Measurements from ENCODE around the gene ZIC5. TPM values are rescaled to one million over a fixed set of nuclear protein-coding genes. Genes with fewer than 3 reads are reported as not detected.

ZIC5 gene
- total and polyA plus RNA-seq, 4 donors, result not detected

DNA sequence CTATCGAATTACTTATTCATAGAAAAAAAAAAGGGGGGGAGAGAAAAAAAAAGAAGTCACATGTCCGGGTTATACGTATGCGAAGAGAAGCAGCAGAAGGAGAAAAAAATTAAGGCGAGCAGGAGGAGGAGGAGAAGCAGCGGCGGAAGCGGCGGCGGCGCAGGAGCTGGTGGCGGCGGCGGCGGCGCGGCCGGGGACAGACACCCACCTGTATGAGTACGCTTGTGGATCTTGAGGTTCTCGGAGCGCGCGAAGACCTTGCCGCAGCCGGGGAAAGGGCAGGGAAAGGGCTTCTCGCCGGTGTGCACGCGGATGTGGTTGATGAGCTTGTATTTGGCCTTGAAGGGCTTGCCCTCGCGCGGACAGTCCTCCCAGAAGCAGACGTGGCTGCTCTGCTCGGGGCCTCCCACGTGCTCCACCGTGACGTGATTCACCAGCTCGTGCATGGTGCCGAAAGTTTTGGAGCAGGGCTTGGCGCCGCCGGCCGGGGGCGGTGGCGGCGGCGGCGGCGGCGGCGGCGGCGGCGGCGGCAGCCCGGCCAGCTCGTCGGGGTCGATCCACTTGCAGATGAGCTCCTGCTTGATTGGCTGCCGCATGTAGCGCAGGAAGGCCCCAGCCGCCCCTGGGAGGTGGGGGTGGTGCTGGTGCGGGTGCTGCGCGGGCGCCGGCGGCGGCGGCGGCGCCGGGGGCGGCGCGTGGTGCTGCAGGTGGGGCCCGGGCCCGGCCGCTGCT is 1.5 kb downstream of the ZIC5 start:
- WGBS, 2 donors, result 3% methylated on average over 44 to 79 of the region's 79 CpGs
- no peak for TF ChIP-seq CTCF (IDR thresholded peaks at IDR 0.05; ENCODE audit: control extremely low read depth, extremely low read depth)
- H3K9ac ChIP-seq (ENCODE audit: insufficient read depth in 1 of 2, low read length in 2 of 2), result no peak overlapping the region
- ATAC-seq (ENCODE audit: insufficient read depth, low FRiP score) (no peak), DNase-seq (peak in 1 of 3 donors; percentile 22)
- no peaks in the 10 kb centered on the region for H3K36me3 ChIP-seq (ENCODE audit: control insufficient read depth in 4 of 4, insufficient read depth in 4 of 4, low read length in 4 of 4)
- peaks cover 0 to 27% (median 7%) of the 10 kb centered on the region in 5 donors for H3K4me1 ChIP-seq (ENCODE audit: control insufficient read depth in 5 of 5, insufficient read depth in 5 of 5, low read length in 5 of 5)
- H3K4me3 ChIP-seq, result no peak overlapping the region
- peaks cover 0 to 10% (median 0%) of the 10 kb centered on the region in 4 donors for H3K9me3 ChIP-seq (ENCODE audit: control insufficient read depth in 4 of 4, insufficient read depth in 3 of 4, low read length in 3 of 4)
- H3K27me3 ChIP-seq (ENCODE audit: control insufficient read depth in 3 of 3, insufficient read depth in 3 of 3, low read length in 2 of 3), result peaks cover 16 to 79% (median 75%) of the 10 kb centered on the region in 3 donors
- H3K27ac ChIP-seq (ENCODE audit: low read depth in 1 of 2, low read length in 1 of 2), result no peak overlapping the region

GRCh38 chr13:99969453-99969918 is 2.1 kb downstream of the ZIC5 start:
- ATAC-seq (ENCODE audit: insufficient read depth, low FRiP score) (no peak), DNase-seq (no peak)
- H3K36me3 ChIP-seq (ENCODE audit: control insufficient read depth in 4 of 4, insufficient read depth in 4 of 4, low read length in 4 of 4), result no peaks in the 10 kb centered on the region
- no peak overlapping the region for H3K27ac ChIP-seq (ENCODE audit: low read depth in 1 of 2, low read length in 1 of 2)
- H3K9ac ChIP-seq (ENCODE audit: insufficient read depth in 1 of 2, low read length in 2 of 2), result no peak overlapping the region
- no peak for TF ChIP-seq CTCF (IDR thresholded peaks at IDR 0.05; ENCODE audit: control extremely low read depth, extremely low read depth)
- H3K4me3 ChIP-seq, result no peak overlapping the region
- peaks cover 0 to 10% (median 0%) of the 10 kb centered on the region in 4 donors for H3K9me3 ChIP-seq (ENCODE audit: control insufficient read depth in 4 of 4, insufficient read depth in 3 of 4, low read length in 3 of 4)
- H3K4me1 ChIP-seq (ENCODE audit: control insufficient read depth in 5 of 5, insufficient read depth in 5 of 5, low read length in 5 of 5), result peaks cover 0 to 27% (median 7%) of the 10 kb centered on the region in 5 donors
- 5 to 7% methylated on average over 42 to 52 of the region's 52 CpGs for WGBS, 2 donors
- peaks cover 10 to 76% (median 72%) of the 10 kb centered on the region in 3 donors for H3K27me3 ChIP-seq (ENCODE audit: control insufficient read depth in 3 of 3, insufficient read depth in 3 of 3, low read length in 2 of 3)

- H3K4me3 ChIP-seq, result no peak overlapping the region
- H3K27ac ChIP-seq (ENCODE audit: low read depth in 1 of 2, low read length in 1 of 2), result no peak overlapping the region
- peaks cover 9 to 76% (median 71%) of the 10 kb centered on the region in 3 donors for H3K27me3 ChIP-seq (ENCODE audit: control insufficient read depth in 3 of 3, insufficient read depth in 3 of 3, low read length in 2 of 3)
- H3K9ac ChIP-seq (ENCODE audit: insufficient read depth in 1 of 2, low read length in 2 of 2), result no peak overlapping the region
- 5 to 7% methylated on average over 76 to 81 of the region's 81 CpGs for WGBS, 2 donors
- H3K9me3 ChIP-seq (ENCODE audit: control insufficient read depth in 4 of 4, insufficient read depth in 3 of 4, low read length in 3 of 4), result peaks cover 0 to 10% (median 0%) of the 10 kb centered on the region in 4 donors
- DNase-seq (peak in 1 of 3 donors; percentile 51), ATAC-seq (ENCODE audit: insufficient read depth, low FRiP score) (no peak)
- no peaks in the 10 kb centered on the region for H3K36me3 ChIP-seq (ENCODE audit: control insufficient read depth in 4 of 4, insufficient read depth in 4 of 4, low read length in 4 of 4)
- no peak for TF ChIP-seq CTCF (IDR thresholded peaks at IDR 0.05; ENCODE audit: control extremely low read depth, extremely low read depth)
- H3K4me1 ChIP-seq (ENCODE audit: control insufficient read depth in 5 of 5, insufficient read depth in 5 of 5, low read length in 5 of 5), result peaks cover 0 to 27% (median 7%) of the 10 kb centered on the region in 5 donors
These were observed 2.8 kb downstream of the ZIC5 start for GRCh38 chr13:99968521-99969452.
